ENCODE results near the gene DYRK1A. TPM values are rescaled to one million over a fixed set of nuclear protein-coding genes. Genes with fewer than 3 reads are reported as not detected.
"Not testable (repeated sequence)": the region's sequence is repeated elsewhere in the genome, so short reads cannot be mapped to it uniquely, and the experiment has no call there.

DYRK1A gene
- polyA plus RNA-seq, 3 donors, result 60.4 to 74.4 (median 66.5) TPM

DNA sequence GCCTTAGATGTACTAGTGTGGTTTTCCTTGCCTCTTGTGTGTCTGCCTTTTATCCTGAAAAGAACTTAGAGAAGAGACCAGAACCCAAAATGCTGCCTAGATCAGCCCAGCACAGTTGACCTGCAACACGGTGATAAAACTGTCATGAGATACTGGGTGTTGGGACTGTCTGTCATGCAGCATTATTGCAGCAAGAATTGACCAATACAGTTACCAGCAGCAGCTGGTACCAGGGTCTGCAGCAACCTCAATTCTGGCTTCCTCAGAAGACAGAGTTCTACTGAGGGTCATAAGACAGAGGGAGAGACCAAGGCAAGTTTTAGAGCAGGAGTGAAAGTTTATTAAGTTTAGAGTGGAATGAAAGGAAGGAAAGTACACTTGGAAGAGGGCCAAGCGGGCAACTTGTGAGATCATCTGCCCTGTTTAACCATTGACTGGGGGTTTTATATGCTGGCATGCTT, 182.0 kb downstream of the DYRK1A start:
- DNase-seq, result no peak

DNA sequence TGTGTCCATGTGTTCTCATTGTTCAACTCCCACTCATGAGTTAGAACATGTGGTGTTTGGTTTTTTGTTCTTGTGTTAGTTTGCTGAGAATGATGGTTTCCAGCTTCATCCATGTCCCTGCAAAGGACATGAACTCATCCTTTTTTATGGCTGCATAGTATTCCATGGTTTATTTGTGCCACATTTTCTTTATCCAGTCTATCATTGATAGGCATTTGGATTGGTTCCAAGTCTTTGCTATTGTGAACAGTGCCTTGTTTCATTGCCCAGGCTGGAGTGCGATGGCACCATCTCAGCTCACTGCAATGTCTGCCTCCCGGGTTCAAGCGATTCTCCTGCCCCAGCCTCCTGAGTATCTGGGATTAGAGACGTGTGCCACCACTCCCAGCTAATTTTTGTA, 183.2 kb downstream of the DYRK1A start:
- not testable (repeated sequence) for DNase-seq

DNA sequence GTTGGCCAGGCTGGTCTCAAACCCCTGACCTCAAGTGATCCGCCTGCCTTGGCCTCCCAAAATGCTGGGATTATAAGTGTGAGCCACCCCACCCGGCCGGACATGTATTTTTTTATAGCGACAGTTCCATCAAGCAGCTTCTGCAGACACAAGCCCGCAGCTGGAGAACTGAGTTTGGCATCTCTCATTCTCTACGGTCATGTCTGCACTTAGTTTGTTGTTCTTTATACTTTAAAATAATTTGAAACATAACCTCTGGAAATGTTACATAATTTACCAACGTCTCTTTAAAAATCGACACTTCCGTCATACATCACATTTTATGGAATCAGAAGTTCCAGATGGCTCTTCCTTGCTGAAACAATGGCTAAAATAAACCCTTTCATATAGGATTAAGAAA, 183.6 kb downstream of the DYRK1A start:
- no peak for DNase-seq

- DNase-seq, result no peak
These were observed 184.2 kb downstream of the DYRK1A start for GRCh38 chr21:37550618-37551330.

- no peak for DNase-seq
These were observed 184.9 kb downstream of the DYRK1A start for GRCh38 chr21:37551331-37551992.

- no peak for DNase-seq
These were observed 185.4 kb downstream of the DYRK1A start for GRCh38 chr21:37551993-37552355.

- no peak for DNase-seq
These were observed 186.0 kb downstream of the DYRK1A start for GRCh38 chr21:37552496-37553029.

DNA sequence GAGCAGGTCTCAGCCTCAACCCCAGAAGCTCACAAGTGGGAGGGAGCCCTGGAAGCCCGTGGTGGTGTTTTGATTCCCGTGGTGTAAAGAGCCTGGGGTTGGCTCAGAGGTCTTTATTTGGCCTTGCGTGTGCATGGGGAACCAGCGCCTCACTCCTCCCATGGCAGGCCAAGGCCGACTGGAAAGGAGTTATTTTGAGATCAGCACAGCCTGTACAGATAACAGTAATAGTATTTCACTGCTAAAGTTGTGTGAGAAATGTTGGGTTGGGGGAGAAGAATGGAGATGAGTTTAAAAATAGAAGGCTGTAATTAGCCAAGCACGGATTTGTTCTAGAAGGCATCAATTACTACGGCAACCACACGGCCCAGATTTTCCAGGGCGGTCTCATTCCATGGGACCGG, 186.5 kb downstream of the DYRK1A start:
- no peak for DNase-seq

- no peak for DNase-seq
These were observed 188.2 kb downstream of the DYRK1A start for GRCh38 chr21:37554661-37555379.

GRCh38 chr21:37555672-37556261, 189.2 kb downstream of the DYRK1A start:
- DNase-seq, result no peak

DNA sequence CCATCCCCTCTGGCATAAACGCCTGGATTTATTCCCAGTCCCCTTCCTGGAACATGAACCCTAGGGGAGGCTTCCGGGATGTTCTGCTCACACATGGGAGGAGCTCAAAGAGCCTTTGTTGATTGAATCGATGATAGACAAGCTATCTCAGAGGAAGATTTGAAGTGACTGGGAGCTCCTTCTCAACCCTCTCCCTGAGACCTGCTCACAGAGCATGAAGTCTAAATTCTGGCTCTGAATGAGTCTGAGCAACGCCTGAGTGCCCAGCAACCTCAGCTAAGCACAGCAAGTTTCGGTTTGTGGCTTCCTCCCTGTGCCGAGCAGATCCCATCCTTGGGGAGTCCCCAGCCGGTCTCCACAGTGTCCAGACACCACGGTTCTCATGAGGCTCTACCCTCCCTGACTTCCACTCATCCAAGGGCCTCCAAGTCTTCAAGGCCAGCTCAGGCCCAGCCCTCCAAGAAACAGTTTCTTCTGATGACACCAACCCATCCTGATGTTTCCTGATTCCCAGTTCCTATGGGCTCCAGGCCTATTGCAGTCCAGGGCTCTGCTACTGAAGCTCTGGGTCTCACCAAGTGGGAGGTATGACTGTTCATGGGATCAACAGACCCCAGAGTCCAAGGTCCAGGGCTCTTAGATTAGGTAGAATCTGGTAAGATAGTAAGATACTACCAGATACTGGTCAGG, 190.8 kb downstream of the DYRK1A start:
- DNase-seq, result no peak

- no peak for DNase-seq
These were observed 192.2 kb downstream of the DYRK1A start for GRCh38 chr21:37558676-37559211.

- DNase-seq, result no peak
These were observed 193.8 kb downstream of the DYRK1A start for GRCh38 chr21:37560385-37560784.

- DNase-seq, result no peak
These were observed 194.9 kb downstream of the DYRK1A start for GRCh38 chr21:37561506-37561905.

- no peak for DNase-seq
These were observed 195.7 kb downstream of the DYRK1A start for GRCh38 chr21:37561941-37562919.

DNA sequence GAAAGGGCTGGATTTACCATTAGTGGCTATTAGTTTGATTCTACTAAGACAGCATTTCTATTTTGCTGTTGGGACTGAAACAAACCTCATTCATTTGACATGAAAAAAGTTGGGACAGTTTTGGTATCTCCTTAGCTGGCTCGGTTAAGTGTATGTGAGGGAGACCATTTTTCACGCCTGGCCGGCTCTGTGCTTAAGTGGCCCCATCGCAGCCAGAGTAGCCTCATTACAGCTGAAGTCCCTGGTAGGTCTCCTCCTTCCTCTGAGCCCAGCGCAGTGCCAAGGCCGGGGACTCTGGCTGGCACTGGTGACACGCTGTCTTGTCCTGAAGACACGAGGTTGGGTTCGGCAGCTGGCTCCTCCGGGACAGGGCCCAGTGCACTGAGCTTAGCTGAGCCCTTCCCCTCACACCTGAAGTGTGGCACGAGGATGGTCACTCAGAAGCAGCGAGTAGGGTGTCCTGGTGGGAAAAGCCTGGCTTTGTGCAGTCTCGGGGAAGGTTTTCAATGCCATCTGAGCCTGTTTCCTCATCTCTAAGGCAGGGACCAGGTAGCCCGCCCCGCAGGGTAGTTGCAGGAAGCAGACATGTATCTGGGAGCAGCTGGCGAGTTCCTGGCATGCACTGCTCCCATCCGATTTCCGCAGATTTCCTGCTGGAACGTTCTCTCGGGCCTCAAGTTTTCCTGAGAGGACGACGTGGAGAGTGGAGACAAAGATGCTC, 196.5 kb downstream of the DYRK1A start:
- DNase-seq, result no peak

- peak; percentile 89 for DNase-seq
These were observed 197.2 kb downstream of the DYRK1A start for GRCh38 chr21:37563641-37564340.

DNA sequence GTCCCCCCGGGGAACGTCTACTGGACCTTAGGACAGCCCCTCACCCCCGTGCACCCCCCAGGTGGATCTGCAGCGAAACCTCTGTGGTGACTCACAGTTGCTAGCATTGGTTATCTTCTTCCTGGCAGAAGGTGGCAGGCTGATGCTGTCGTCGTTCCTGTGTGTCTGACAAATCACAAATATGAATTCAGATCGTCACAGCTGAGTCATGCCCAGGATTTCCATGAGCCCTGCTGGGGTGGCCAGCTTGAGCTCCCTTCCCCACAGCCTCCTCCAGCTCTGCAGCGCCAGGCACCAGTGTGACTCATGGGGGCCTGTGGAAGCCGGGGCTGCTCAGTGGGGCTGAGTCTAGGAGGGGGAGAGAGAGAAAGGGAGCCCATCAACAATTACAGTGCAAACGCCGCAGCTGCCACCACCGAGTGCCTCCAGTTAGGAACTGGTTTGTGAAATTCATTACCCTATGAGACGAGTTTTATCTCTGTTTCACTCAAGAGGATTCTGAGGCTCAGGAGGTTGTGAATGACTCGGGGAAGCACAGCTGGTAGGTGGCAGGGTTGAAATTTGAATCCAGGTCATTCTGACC, 197.9 kb downstream of the DYRK1A start:
- no peak for DNase-seq

All from renal pelvis (tissue), 4 donors.